ENCODE results near the gene OR52W1. TPM values are rescaled to one million over a fixed set of nuclear protein-coding genes. Genes with fewer than 3 reads are reported as not detected.

OR52W1 gene
- polyA plus RNA-seq, 1 of the 3 experiments (the other 2 are of a cell fraction) = not detected

- no peak for TF ChIP-seq TAF1 (IDR thresholded peaks at IDR 0.05; ENCODE audit: borderline replicate concordance, low read depth, low read length)
- no peak for TF ChIP-seq FOXJ3 (CRISPR knock-in tag; IDR thresholded peaks at IDR 0.05)
Observed at GRCh38 chr11:6151117-6151516, 47.9 kb upstream of the OR52W1 start (continued).

GRCh38 chr11:6152126-6152525 lies 46.9 kb upstream of the OR52W1 start:
- H3K27me3 ChIP-seq (ENCODE audit: insufficient read depth) = no peaks in the 10 kb centered on the region
- no peak for DNase-seq
- CTCF ChIA-PET = no interaction called here
- H3K9ac ChIP-seq = no peak overlapping the region
- no peaks in the 10 kb centered on the region for H3K4me1 ChIP-seq (ENCODE audit: control insufficient read depth in 1 of 2, insufficient read depth in 2 of 2, low read depth in 1 of 2, low read length in 1 of 2)
- H2AFZ ChIP-seq (ENCODE audit: low read depth) = no peak overlapping the region
- no peaks in the 10 kb centered on the region for H3F3A ChIP-seq (replicated peaks; ENCODE audit: insufficient read depth)
- H3K9me3 ChIP-seq = no peaks in the 10 kb centered on the region
- H4K20me1 ChIP-seq (ENCODE audit: insufficient read depth) = no peaks in the 10 kb centered on the region
- no peaks in the 10 kb centered on the region for H3K9me2 ChIP-seq
- H3K79me2 ChIP-seq (ENCODE audit: insufficient read depth) = no peaks in the 10 kb centered on the region
- TF ChIP-seq REST (IDR thresholded peaks at IDR 0.05; ENCODE audit: low read depth, low read length) (no peak), FOSL2 (IDR thresholded peaks at IDR 0.05; ENCODE audit: borderline replicate concordance, low read depth) (no peak), GATA2 (CRISPR knock-in tag; IDR thresholded peaks at IDR 0.05) (no peak), USF2 (IDR thresholded peaks at IDR 0.05; ENCODE audit: borderline replicate concordance, low read depth, low read length) (no peak), EZH2phosphoT487 (IDR thresholded peaks at IDR 0.05; ENCODE audit: borderline replicate concordance, low read depth) (no peak), FOXM1 (IDR thresholded peaks at IDR 0.05; ENCODE audit: low read depth) (no peak), RXRA (IDR thresholded peaks at IDR 0.05; ENCODE audit: borderline replicate concordance, low read depth) (no peak), RFX5 (IDR thresholded peaks at IDR 0.05; ENCODE audit: low read length) (no peak), NRF1 (IDR thresholded peaks at IDR 0.05; ENCODE audit: low read depth, low read length) (no peak), MEF2A (IDR thresholded peaks at IDR 0.05; ENCODE audit: borderline replicate concordance, low read depth) (no peak), USF1 (IDR thresholded peaks at IDR 0.05; ENCODE audit: borderline replicate concordance, low read depth) (no peak), FOXJ3 (CRISPR knock-in tag; IDR thresholded peaks at IDR 0.05) (no peak), SMC3 (IDR thresholded peaks at IDR 0.05; ENCODE audit: low read depth, low read length) (no peak), PBX3 (IDR thresholded peaks at IDR 0.05) (no peak), MXI1 (IDR thresholded peaks at IDR 0.05; ENCODE audit: low read depth, low read length) (no peak), TCF12 (IDR thresholded peaks at IDR 0.05) (no peak), CTCF (IDR thresholded peaks at IDR 0.05) (no peak)
- 4% methylated on average over 2 of the region's 2 CpGs for WGBS (ENCODE audit: low lambda C conversion rate)
- H3K27ac ChIP-seq (ENCODE audit: low read depth in 2 of 2, low read length in 1 of 2) = no peak overlapping the region
- no peak overlapping the region for H3K4me3 ChIP-seq (ENCODE audit: low read depth in 2 of 2, low read length in 1 of 2)
- POLR2A ChIA-PET = no interaction called here
- H3K36me3 ChIP-seq (replicated peaks in 1 of 2; ENCODE audit: control insufficient read depth in 1 of 2, insufficient read depth in 2 of 2, low read length in 1 of 2) = no peaks in the 10 kb centered on the region
- no peak overlapping the region for H3K4me2 ChIP-seq

Data from SK-N-SH (cell line).